ENCODE data around the gene PSMB8.

DNA sequence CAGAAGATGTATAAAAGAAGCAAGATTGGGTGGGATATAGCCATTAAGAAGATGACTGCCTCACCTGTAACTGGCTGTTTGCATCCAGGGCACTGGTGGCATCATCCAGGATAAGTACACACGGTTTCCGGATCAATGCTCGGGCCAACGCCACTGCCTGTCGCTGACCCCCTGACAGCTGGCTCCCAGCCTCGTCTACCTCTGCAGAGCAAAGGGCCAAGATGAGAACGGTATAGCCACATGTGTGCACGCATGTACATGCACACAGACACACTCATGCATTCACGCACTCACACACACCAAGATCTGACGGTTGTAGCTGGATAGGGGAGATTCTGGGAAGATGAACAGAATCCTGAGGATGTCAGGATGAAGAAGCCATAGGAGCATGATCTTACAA lies 3.2 kb upstream of the PSMB8 start:
- TF ChIP-seq POLR2A (IDR thresholded peaks at IDR 0.05; ENCODE audit: low read length) (no peak), GATA1 (IDR thresholded peaks at IDR 0.05; ENCODE audit: low read depth, low read length) (no peak)

All from erythroblast (primary cell).